GM21526 (cell line): ENCODE measurements around the gene GHRH.

Source experiments
- ATAC-seq: cut with Tn5 transposase; IDR thresholded peaks from one replicate; pipeline ENCODE4 v1.9.1; 2021; ENCODE audit warnings: moderate library complexity; ENCODE audit not compliant: unreplicated experiment, low FRiP score

Gene GHRH

GRCh38 chr20:37266940-37267666 lies 5.5 kb upstream of the GHRH start:
- ATAC-seq, result no peak

- ATAC-seq, result no peak
Measured at GRCh38 chr20:37265152-37265551, 3.5 kb upstream of the GHRH start.

- no peak for ATAC-seq
Measured at GRCh38 chr20:37263686-37264085, 2.1 kb upstream of the GHRH start.

GRCh38 chr20:37262505-37262904 lies 891 bp upstream of the GHRH start:
- ATAC-seq, result no peak

GRCh38 chr20:37260923-37261322 lies 691 bp downstream of the GHRH start:
- ATAC-seq, result no peak

- ATAC-seq, result no peak
Measured at GRCh38 chr20:37259865-37260264, 1.7 kb downstream of the GHRH start.

- ATAC-seq, result no peak
Measured at GRCh38 chr20:37259031-37259430, 2.6 kb downstream of the GHRH start.

- ATAC-seq, result no peak
Measured at GRCh38 chr20:37257988-37258387, 3.6 kb downstream of the GHRH start.

- ATAC-seq, result no peak
Measured at GRCh38 chr20:37257530-37257929, 4.1 kb downstream of the GHRH start.

- ATAC-seq, result no peak
Measured at GRCh38 chr20:37256286-37256685, 5.3 kb downstream of the GHRH start.

- ATAC-seq, result no peak
Measured at GRCh38 chr20:37254114-37254878, 7.3 kb downstream of the GHRH start.

- no peak for ATAC-seq
Measured at GRCh38 chr20:37253087-37253486, 8.5 kb downstream of the GHRH start.

GRCh38 chr20:37251825-37252477 lies 9.7 kb downstream of the GHRH start:
- ATAC-seq, result no peak

GRCh38 chr20:37249304-37249703 lies 12.3 kb downstream of the GHRH start:
- ATAC-seq, result no peak

GRCh38 chr20:37247547-37247946 lies 14.1 kb downstream of the GHRH start:
- no peak for ATAC-seq

- no peak for ATAC-seq
Measured at GRCh38 chr20:37246736-37247135, 14.9 kb downstream of the GHRH start.

- no peak for ATAC-seq
Measured at GRCh38 chr20:37245216-37246150, 16.1 kb downstream of the GHRH start.

- no peak for ATAC-seq
Measured at GRCh38 chr20:37244572-37244957, 17.0 kb downstream of the GHRH start.

GRCh38 chr20:37243937-37244571 lies 17.6 kb downstream of the GHRH start:
- ATAC-seq, result no peak
